K562 (cell line): ENCODE results near the gene SLC34A3. TPM values are rescaled to one million over a fixed set of nuclear protein-coding genes. Genes with fewer than 3 reads are reported as not detected.

Experiments
- CBX5 ChIP-seq: IDR thresholded peaks from 2 replicates; pipeline ENCODE4 v1.6.1; 2014; ENCODE audit warnings: low read depth, borderline replicate concordance
- EP400 ChIP-seq: fragments of 450-650 bp; IDR thresholded peaks from 2 replicates; pipeline ENCODE4 v1.6.1; 2017; ENCODE audit warnings: antibody characterized with exemption, mild to moderate bottlenecking, moderate library complexity
- FOXJ2 ChIP-seq: fragments of 200-800 bp; sonication (Bioruptor generic); IDR thresholded peaks from 2 replicates; pipeline ENCODE4 v1.6.1; 2016; ENCODE audit warnings: missing genetic modification characterization, missing compliant biosample characterization
- KLF13 ChIP-seq: fragments of 450-650 bp; IDR thresholded peaks from 2 replicates; pipeline ENCODE4 v1.6.1; 2016; ENCODE audit warnings: missing genetic modification characterization, low read depth, mild to moderate bottlenecking, missing compliant biosample characterization, moderate library complexity, borderline replicate concordance
- MEF2D ChIP-seq: conservative IDR thresholded peaks from 2 replicates; pipeline ENCODE4 v1.6.1; 2016; ENCODE audit warnings: low read depth, missing genetic modification characterization, missing compliant biosample characterization
- PHF21A ChIP-seq: fragments of 450-650 bp; IDR thresholded peaks from 2 replicates; pipeline ENCODE4 v1.6.1; 2017; ENCODE audit warnings: low read depth, borderline replicate concordance
- RERE ChIP-seq: sonication (generic); formaldehyde crosslinking; IDR thresholded peaks from 2 replicates; pipeline ENCODE4 v1.8.0; 2023; ENCODE audit warnings: missing genetic modification reagents, mild to moderate bottlenecking, borderline replicate concordance
- ZBTB8A ChIP-seq: fragments of 450-650 bp; IDR thresholded peaks from 2 replicates; pipeline ENCODE4 v1.6.1; 2018; ENCODE audit warnings: mild to moderate bottlenecking, moderate library complexity; ENCODE audit not compliant: partially characterized antibody
- ZNF175 ChIP-seq: fragments of 200-800 bp; sonication (Bioruptor generic); IDR thresholded peaks from 2 replicates; pipeline ENCODE4 v1.6.1; 2016; ENCODE audit warnings: low read depth, mild to moderate bottlenecking, missing genetic modification characterization, missing compliant biosample characterization
- ZNF699 ChIP-seq: fragments of 250-450 bp; sonication (Bioruptor Pico); IDR thresholded peaks from 2 replicates; pipeline ENCODE4 v1.8.0; 2021; ENCODE audit warnings: mild to moderate bottlenecking, moderate library complexity; ENCODE audit not compliant: insufficient replicate concordance
- ZNF717 ChIP-seq: fragments of 250-450 bp; sonication (Bioruptor Pico); IDR thresholded peaks from 2 replicates; pipeline ENCODE4 v1.5.0; 2021
- ZNF79 ChIP-seq: fragments of 250-450 bp; sonication (Bioruptor Pico); IDR thresholded peaks from 2 replicates; pipeline ENCODE4 v1.4.0; 2020; ENCODE audit warnings: low read depth, mild to moderate bottlenecking, moderate library complexity
- polyA plus RNA-seq, 8 experiments: library from polyadenylated mRNA; depleted of rRNA in 4 of 8; stranded (reverse) in 5 of 8; unstranded in 3 of 8; fragments of >200 nt; fragmentation: Nextera tagmentation in 2 of 8; fragmentation: Illumina TruSeq in 1 of 8; extraction: Ambion mirVana in 2 of 8; extraction: Trizol in 1 of 8; gene quantifications; 2 replicates each; pipeline versions ENCODE4 v1.2.1 to v1.2.3, GENCODE V29; 2011 to 2014; ENCODE audit warnings: inconsistent platforms in 1 of 8, missing spikeins in 1 of 8
- total RNA-seq, 7 experiments: library from RNA; depleted of rRNA in 6 of 7; stranded (reverse); fragments of >200 nt in 6 of 7; fragmentation: Illumina TruSeq in 2 of 7; extraction: Trizol in 2 of 7; gene quantifications; 2 replicates each; pipeline versions ENCODE4 v1.2.1 to v1.2.3, GENCODE V29; 2011 to 2021; ENCODE audit warnings: low replicate concordance in 1 of 7
- TF ChIP-seq, protein P1 (sequence below), 2 experiments: fragments of 450-650 bp; formaldehyde crosslinking in 1 of 2; IDR thresholded peaks; 2 replicates each; pipeline versions ENCODE4 v1.4.0 to v1.6.1; 2014 to 2020; ENCODE audit warnings: mild to moderate bottlenecking in 2 of 2, borderline replicate concordance in 1 of 2, low read depth in 1 of 2

Gene SLC34A3
- total and polyA plus RNA-seq, 9 of the 15 experiments (the other 6 are each of a cell fraction or from before 2014, with no cell fraction given): not detected

GRCh38 chr9:137188490-137189296 is 42.0 kb upstream of the SLC34A3 start, which contains the start of the genes ANAPC2 and SSNA1 (continued):
- TF ChIP-seq RERE (CRISPR knock-in tag) (no peak), KLF13 (no peak; the same call in 1 of the 2 replicates), ZNF717 (no peak), FOXJ2 (tag) (no peak), CBX5 (0 out of 2 replicates have a peak, but pooled peaks have one; percentile 59), ZNF175 (CRISPR knock-in tag) (no peak), ZNF699 (CRISPR knock-in tag) (no peak), EP400 (peak; percentile 85; the same call in 1 of the 2 replicates), PHF21A (no peak), ZBTB8A (no peak), MEF2D (tag) (no peak), ZNF79 (CRISPR knock-in tag) (no peak)
- TF ChIP-seq, protein P1, sequence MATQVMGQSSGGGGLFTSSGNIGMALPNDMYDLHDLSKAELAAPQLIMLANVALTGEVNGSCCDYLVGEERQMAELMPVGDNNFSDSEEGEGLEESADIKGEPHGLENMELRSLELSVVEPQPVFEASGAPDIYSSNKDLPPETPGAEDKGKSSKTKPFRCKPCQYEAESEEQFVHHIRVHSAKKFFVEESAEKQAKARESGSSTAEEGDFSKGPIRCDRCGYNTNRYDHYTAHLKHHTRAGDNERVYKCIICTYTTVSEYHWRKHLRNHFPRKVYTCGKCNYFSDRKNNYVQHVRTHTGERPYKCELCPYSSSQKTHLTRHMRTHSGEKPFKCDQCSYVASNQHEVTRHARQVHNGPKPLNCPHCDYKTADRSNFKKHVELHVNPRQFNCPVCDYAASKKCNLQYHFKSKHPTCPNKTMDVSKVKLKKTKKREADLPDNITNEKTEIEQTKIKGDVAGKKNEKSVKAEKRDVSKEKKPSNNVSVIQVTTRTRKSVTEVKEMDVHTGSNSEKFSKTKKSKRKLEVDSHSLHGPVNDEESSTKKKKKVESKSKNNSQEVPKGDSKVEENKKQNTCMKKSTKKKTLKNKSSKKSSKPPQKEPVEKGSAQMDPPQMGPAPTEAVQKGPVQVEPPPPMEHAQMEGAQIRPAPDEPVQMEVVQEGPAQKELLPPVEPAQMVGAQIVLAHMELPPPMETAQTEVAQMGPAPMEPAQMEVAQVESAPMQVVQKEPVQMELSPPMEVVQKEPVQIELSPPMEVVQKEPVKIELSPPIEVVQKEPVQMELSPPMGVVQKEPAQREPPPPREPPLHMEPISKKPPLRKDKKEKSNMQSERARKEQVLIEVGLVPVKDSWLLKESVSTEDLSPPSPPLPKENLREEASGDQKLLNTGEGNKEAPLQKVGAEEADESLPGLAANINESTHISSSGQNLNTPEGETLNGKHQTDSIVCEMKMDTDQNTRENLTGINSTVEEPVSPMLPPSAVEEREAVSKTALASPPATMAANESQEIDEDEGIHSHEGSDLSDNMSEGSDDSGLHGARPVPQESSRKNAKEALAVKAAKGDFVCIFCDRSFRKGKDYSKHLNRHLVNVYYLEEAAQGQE (IDR thresholded peaks at IDR 0.05; ENCODE audit: borderline replicate concordance): peak; percentile 82
- TF ChIP-seq, protein P1 (CRISPR knock-in tag; IDR thresholded peaks at IDR 0.05; ENCODE audit: low read depth): 0 out of 2 replicates have a peak, but pooled peaks have one; percentile 29
